HEK293 (cell line): Measurements from ENCODE around the gene CATSPERZ.

Experiments used
- CTCF ChIA-PET: fragments of 350-600 bp; formaldehyde crosslinking; extraction: SDS; loops from one replicate; lab custom pipeline; 2021; ENCODE audit warnings: antibody characterized with exemption; lab: Yijun Ruan, JAX
- POLR2A ChIA-PET: fragments of 300-600 bp; formaldehyde crosslinking; extraction: SDS; loops from one replicate; lab custom pipeline; 2020; ENCODE audit warnings: antibody characterized with exemption, inconsistent platforms; lab: Yijun Ruan, JAX
- H3K27ac ChIP-seq: fragments of 200-500 bp; sonication (Bioruptor generic); 2 replicates; pipeline ENCODE4 v1.5.1; 2014; ENCODE audit warnings: low read depth, low read length, control low read depth, inconsistent platforms; ENCODE audit errors: extremely low read depth
- H3K36me3 ChIP-seq, 2 experiments: fragments of 200-500 bp in 1 of 2; sonication (Bioruptor generic) in 1 of 2; 1 replicate in 1 of 2; 2 replicates in 1 of 2; pipeline ENCODE4 v1.5.1; 2014 to 2017; ENCODE audit warnings: inconsistent platforms in 2 of 2, low read length in 2 of 2; ENCODE audit not compliant: control insufficient read depth in 2 of 2, insufficient read depth in 1 of 2
- H3K4me1 ChIP-seq: fragments of 200-500 bp; sonication (Bioruptor generic); 2 replicates; pipeline ENCODE4 v1.5.1; 2014; ENCODE audit warnings: mild to moderate bottlenecking, low read length, inconsistent platforms; ENCODE audit not compliant: control insufficient read depth, insufficient read depth
- H3K4me3 ChIP-seq: 2 replicates; pipeline ENCODE4 v1.5.1; 2011; ENCODE audit warnings: low read depth, mild to moderate bottlenecking, control low read depth, low read length, moderate library complexity
- H3K9me3 ChIP-seq: fragments of 200-500 bp; sonication (Bioruptor generic); 2 replicates; pipeline ENCODE4 v1.5.1; 2014; ENCODE audit warnings: low read depth, low read length, inconsistent platforms; ENCODE audit not compliant: control insufficient read depth, insufficient read depth
- GLIS2 ChIP-seq: fragments of 450-650 bp; formaldehyde crosslinking; IDR thresholded peaks from 2 replicates; pipeline ENCODE4 v1.5.1; 2016; ENCODE audit warnings: missing biosample characterization, missing genetic modification characterization
- HIC1 ChIP-seq: fragments of 450-650 bp; formaldehyde crosslinking; IDR thresholded peaks from 2 replicates; pipeline ENCODE4 v1.5.1; 2016; ENCODE audit warnings: missing biosample characterization, missing genetic modification characterization
- IKZF3 ChIP-seq: fragments of 450-650 bp; IDR thresholded peaks from 2 replicates; pipeline ENCODE4 v1.5.0; 2018; ENCODE audit warnings: missing biosample characterization, mild to moderate bottlenecking, missing genetic modification characterization, moderate library complexity
- KLF1 ChIP-seq: fragments of 450-650 bp; formaldehyde crosslinking; IDR thresholded peaks from 2 replicates; pipeline ENCODE4 v1.5.1; 2016; ENCODE audit warnings: missing biosample characterization, missing genetic modification characterization
- KLF8 ChIP-seq: fragments of 450-650 bp; formaldehyde crosslinking; IDR thresholded peaks from 2 replicates; pipeline ENCODE4 v1.5.1; 2016; ENCODE audit warnings: missing biosample characterization, missing genetic modification characterization
- KLF9 ChIP-seq: fragments of 450-650 bp; formaldehyde crosslinking; IDR thresholded peaks from 2 replicates; pipeline ENCODE4 v1.5.1; 2016; ENCODE audit warnings: missing biosample characterization, missing genetic modification characterization, low read depth
- PATZ1 ChIP-seq: fragments of 450-650 bp; formaldehyde crosslinking; IDR thresholded peaks from 2 replicates; pipeline ENCODE4 v1.5.1; 2016; ENCODE audit warnings: missing biosample characterization, missing genetic modification characterization
- SETDB1 ChIP-seq: IDR thresholded peaks from one replicate; pipeline ENCODE4 v1.6.1; 2017; ENCODE audit warnings: mild to moderate bottlenecking, low read length, moderate library complexity, mixed read lengths; ENCODE audit not compliant: insufficient read length
- ZBTB11 ChIP-seq: fragments of 450-650 bp; formaldehyde crosslinking; conservative IDR thresholded peaks from 2 replicates; pipeline ENCODE4 v1.5.1; 2016; ENCODE audit warnings: low read depth, missing biosample characterization, missing genetic modification characterization
- ZBTB17 ChIP-seq: fragments of 450-650 bp; formaldehyde crosslinking; IDR thresholded peaks from 2 replicates; pipeline ENCODE4 v1.5.1; 2016; ENCODE audit warnings: missing biosample characterization, missing genetic modification characterization
- ZBTB26 ChIP-seq: fragments of 450-650 bp; formaldehyde crosslinking; optimal IDR thresholded peaks from 2 replicates; pipeline ENCODE3; 2016; ENCODE audit warnings: missing biosample characterization, mild to moderate bottlenecking, missing genetic modification characterization
- ZBTB7A ChIP-seq: fragments of 450-650 bp; formaldehyde crosslinking; IDR thresholded peaks from 2 replicates; pipeline ENCODE4 v1.5.1; 2016; ENCODE audit warnings: low read depth, missing biosample characterization, missing genetic modification characterization
- ZBTB8A ChIP-seq: fragments of 450-650 bp; formaldehyde crosslinking; IDR thresholded peaks from 2 replicates; pipeline ENCODE4 v1.5.1; 2016; ENCODE audit warnings: missing biosample characterization, missing genetic modification characterization
- ZNF18 ChIP-seq: fragments of 450-650 bp; formaldehyde crosslinking; IDR thresholded peaks from 2 replicates; pipeline ENCODE4 v1.5.1; 2016; ENCODE audit warnings: missing biosample characterization, missing genetic modification characterization
- ZNF239 ChIP-seq: fragments of 450-650 bp; formaldehyde crosslinking; IDR thresholded peaks from 2 replicates; pipeline ENCODE4 v1.5.1; 2016; ENCODE audit warnings: missing biosample characterization, missing genetic modification characterization
- ZNF335 ChIP-seq: fragments of 450-650 bp; formaldehyde crosslinking; conservative IDR thresholded peaks from 2 replicates; pipeline ENCODE4 v1.5.1; 2016; ENCODE audit warnings: missing biosample characterization, missing genetic modification characterization
- ZNF341 ChIP-seq: fragments of 450-650 bp; formaldehyde crosslinking; IDR thresholded peaks from 2 replicates; pipeline ENCODE4; 2016; ENCODE audit warnings: low read depth, missing biosample characterization, missing genetic modification characterization
- ZNF391 ChIP-seq: fragments of 450-650 bp; formaldehyde crosslinking; IDR thresholded peaks from 2 replicates; pipeline ENCODE4 v1.5.1; 2016; ENCODE audit warnings: low read depth, missing biosample characterization, missing genetic modification characterization, borderline replicate concordance
- ZNF394 ChIP-seq: fragments of 450-650 bp; formaldehyde crosslinking; IDR thresholded peaks from 2 replicates; pipeline ENCODE4 v1.5.1; 2016; ENCODE audit warnings: missing biosample characterization, missing genetic modification characterization, mild to moderate bottlenecking, moderate library complexity, borderline replicate concordance
- ZNF423 ChIP-seq: fragments of 450-650 bp; formaldehyde crosslinking; IDR thresholded peaks from 2 replicates; pipeline ENCODE4 v1.5.1; 2016; ENCODE audit warnings: missing biosample characterization, missing genetic modification characterization
- ZNF792 ChIP-seq: fragments of 450-650 bp; formaldehyde crosslinking; IDR thresholded peaks from 2 replicates; pipeline ENCODE4 v1.5.1; 2016; ENCODE audit warnings: missing biosample characterization, missing genetic modification characterization
- ZSCAN30 ChIP-seq: fragments of 450-650 bp; IDR thresholded peaks from 2 replicates; pipeline ENCODE4 v1.5.1; 2018; ENCODE audit warnings: missing biosample characterization, mild to moderate bottlenecking, missing genetic modification characterization, moderate library complexity

Gene CATSPERZ

GRCh38 chr11:64251753-64252002 lies 48.5 kb upstream of the CATSPERZ start:
- peaks cover 0 to 27% of the 10 kb centered on the region in 2 experiments; a peak in 1 of 3 replicates for H3K36me3 ChIP-seq
- H3K4me3 ChIP-seq = peak overlapping the region; percentile 48
- peak overlapping the region; percentile 3; the same call in 1 of the 2 replicates for H3K27ac ChIP-seq
- TF ChIP-seq ZNF341 (tag by site-specific recombination) = no peak
- peak; percentile 10 for TF ChIP-seq ZBTB26
- no peak for TF ChIP-seq ZSCAN30 (tag by site-specific recombination)
- TF ChIP-seq ZNF18 = no peak
- no peak for TF ChIP-seq SETDB1
- TF ChIP-seq, all 188 proteins: peak for 1
- ChIA-PET POLR2A (interaction anchor here (1.2 to 4.2 kb wide), 6 partner anchors 9 to 25 kb away, joined by 4 to 52 read pairs (median 6); partner anchors contain the start of genes FKBP2 and NUDT22), CTCF (interaction anchor here (0.6 to 3.6 kb wide), 17 partner anchors 9 to 485 kb away, joined by 3 to 48 read pairs (median 4); partner anchors contain the start of genes BAD and CATSPERZ)
- no peaks in the 10 kb centered on the region for H3K9me3 ChIP-seq
- H3K4me1 ChIP-seq = peaks cover 10% of the 10 kb centered on the region

- peak overlapping the region; percentile 48 for H3K4me3 ChIP-seq
- ChIA-PET CTCF (interaction anchor here (0.6 to 3.6 kb wide), 18 partner anchors 12 to 679 kb away, joined by 3 to 48 read pairs (median 4); partner anchors contain the start of genes BAD and CATSPERZ), POLR2A (interaction anchor here (0.5 to 4.2 kb wide), 11 partner anchors 8 to 1553 kb away, joined by 3 to 52 read pairs (median 4); partner anchors contain the start of genes ESRRA, FKBP2 and NUDT22)
- H3K36me3 ChIP-seq = peaks cover 0 to 27% of the 10 kb centered on the region in 2 experiments; a peak in 2 of 3 replicates
- H3K4me1 ChIP-seq = peaks cover 10% of the 10 kb centered on the region
- H3K27ac ChIP-seq = peak overlapping the region; percentile 3; the same call in 1 of the 2 replicates
- no peaks in the 10 kb centered on the region for H3K9me3 ChIP-seq
- 0 out of 2 replicates have a peak, but pooled peaks have one; percentile 13 for TF ChIP-seq ZBTB11
- TF ChIP-seq ZNF394 (tag by site-specific recombination) = no peak
- no peak for TF ChIP-seq ZBTB8A
- peak; percentile 56; the same call in 1 of the 2 replicates for TF ChIP-seq ZNF335 (tag by site-specific recombination)
- no peak for TF ChIP-seq ZNF239 (tag by site-specific recombination)
- peak; percentile 73 for TF ChIP-seq HIC1 (tag by site-specific recombination)
- TF ChIP-seq ZNF423 (tag by site-specific recombination) = peak; percentile 84
- TF ChIP-seq GLIS2 = peak; percentile 93
- TF ChIP-seq ZNF391 = 0 out of 2 replicates have a peak, but pooled peaks have one; percentile 12
- peak; percentile 66 for TF ChIP-seq ZBTB17 (tag by site-specific recombination)
- TF ChIP-seq IKZF3 = peak; percentile 79; the same call in 1 of the 2 replicates
- peak; percentile 67 for TF ChIP-seq PATZ1
- TF ChIP-seq ZNF792 (tag by site-specific recombination) = no peak
- TF ChIP-seq KLF1 (tag by site-specific recombination) = peak; percentile 47
- TF ChIP-seq ZNF341 (tag by site-specific recombination) = peak; percentile 57
- peak; percentile 47; the same call in 1 of the 2 replicates for TF ChIP-seq KLF8 (tag by site-specific recombination)
- peak; percentile 77 for TF ChIP-seq KLF9 (tag by site-specific recombination)
- peak; percentile 17; the same call in 1 of the 2 replicates for TF ChIP-seq ZBTB7A
Measured at GRCh38 chr11:64252003-64252872, 47.9 kb upstream of the CATSPERZ start.
